Parathyroid adenoma (tissue), 2 donors: ENCODE data around the gene ZNHIT2.

Experiments used
- H2AFZ ChIP-seq: fragments of 300-600 bp; sonication (generic); one replicate; pipeline ENCODE4 v1.7.0; 2017; ENCODE audit warnings: antibody characterized with exemption, mild to moderate bottlenecking
- H3K27ac ChIP-seq: fragments of 300-600 bp; sonication (generic); one replicate; pipeline ENCODE4 v1.7.0; 2017
- H3K27me3 ChIP-seq: fragments of 300-600 bp; sonication (generic); one replicate; pipeline ENCODE4 v1.7.0; 2017; ENCODE audit warnings: low read length; ENCODE audit not compliant: control insufficient read depth, insufficient read depth
- H3K36me3 ChIP-seq: fragments of 300-600 bp; sonication (generic); one replicate; pipeline ENCODE4 v1.7.0; 2017; ENCODE audit warnings: low read length; ENCODE audit not compliant: control insufficient read depth, insufficient read depth
- H3K4me1 ChIP-seq: fragments of 300-600 bp; sonication (generic); one replicate; pipeline ENCODE4 v1.7.0; 2017; ENCODE audit warnings: control low read depth
- H3K4me2 ChIP-seq: fragments of 300-600 bp; sonication (generic); one replicate; pipeline ENCODE4 v1.7.0; 2017; ENCODE audit warnings: low read length
- H3K4me3 ChIP-seq: fragments of 300-600 bp; sonication (generic); one replicate; pipeline ENCODE4 v1.7.0; 2017; ENCODE audit warnings: low read depth, low read length
- H3K79me2 ChIP-seq: fragments of 300-600 bp; sonication (generic); one replicate; pipeline ENCODE4 v1.7.0; 2017; ENCODE audit warnings: control low read depth
- H3K9ac ChIP-seq: fragments of 300-600 bp; sonication (generic); one replicate; pipeline ENCODE4 v1.7.0; 2017; ENCODE audit warnings: mild to moderate bottlenecking
- H3K9me3 ChIP-seq: fragments of 300-600 bp; sonication (generic); one replicate; pipeline ENCODE4 v1.7.0; 2017; ENCODE audit warnings: low read length; ENCODE audit not compliant: control insufficient read depth
- CTCF ChIP-seq: fragments of 300-600 bp; sonication (generic); IDR thresholded peaks from one replicate; pipeline ENCODE4 v1.7.0; 2017; ENCODE audit warnings: antibody characterized with exemption, mild to moderate bottlenecking
- donor health status: primary hyperparathyroidism.

ZNHIT2 gene

GRCh38 chr11:65129649-65130441 is 12.3 kb upstream of the ZNHIT2 start:
- Histone ChIP-seq H3K27me3 (no peaks in the 10 kb centered on the region), H2AFZ (no peak overlapping the region), H3K4me2 (no peak overlapping the region), H3K9ac (no peak overlapping the region), H3K9me3 (no peaks in the 10 kb centered on the region), H3K4me1 (peaks cover 2% of the 10 kb centered on the region), H3K79me2 (peaks cover 10% of the 10 kb centered on the region), H3K4me3 (no peak overlapping the region), H3K27ac (no peak overlapping the region), H3K36me3 (no peaks in the 10 kb centered on the region)
- no peak for TF ChIP-seq CTCF

GRCh38 chr11:65128182-65129145 is 11.0 kb upstream of the ZNHIT2 start:
- H3K4me3 ChIP-seq, result no peak overlapping the region
- H3K79me2 ChIP-seq, result peaks cover 6% of the 10 kb centered on the region
- H3K9ac ChIP-seq, result no peak overlapping the region
- H3K4me1 ChIP-seq, result peaks cover 2% of the 10 kb centered on the region
- H3K27ac ChIP-seq, result no peak overlapping the region
- H3K9me3 ChIP-seq, result no peaks in the 10 kb centered on the region
- no peak overlapping the region for H3K4me2 ChIP-seq
- TF ChIP-seq CTCF, result no peak
- H3K36me3 ChIP-seq, result no peaks in the 10 kb centered on the region
- no peak overlapping the region for H2AFZ ChIP-seq
- no peaks in the 10 kb centered on the region for H3K27me3 ChIP-seq

- no peaks in the 10 kb centered on the region for H3K9me3 ChIP-seq
- H3K79me2 ChIP-seq, result no peaks in the 10 kb centered on the region
- TF ChIP-seq CTCF, result no peak
- H3K9ac ChIP-seq, result no peak overlapping the region
- H2AFZ ChIP-seq, result no peak overlapping the region
- H3K4me3 ChIP-seq, result no peak overlapping the region
- no peak overlapping the region for H3K4me2 ChIP-seq
- H3K36me3 ChIP-seq, result no peaks in the 10 kb centered on the region
- H3K27me3 ChIP-seq, result no peaks in the 10 kb centered on the region
- H3K4me1 ChIP-seq, result no peaks in the 10 kb centered on the region
- H3K27ac ChIP-seq, result no peak overlapping the region
These were observed 10.1 kb upstream of the ZNHIT2 start for GRCh38 chr11:65127473-65128181.

- Histone ChIP-seq H3K36me3 (no peaks in the 10 kb centered on the region), H3K9me3 (no peaks in the 10 kb centered on the region), H3K79me2 (peaks cover 2% of the 10 kb centered on the region), H3K27me3 (no peaks in the 10 kb centered on the region), H3K9ac (no peak overlapping the region), H3K4me1 (no peaks in the 10 kb centered on the region), H3K4me2 (no peak overlapping the region), H3K27ac (no peak overlapping the region), H2AFZ (no peak overlapping the region), H3K4me3 (no peak overlapping the region)
- TF ChIP-seq CTCF, result no peak
These were observed 9.2 kb upstream of the ZNHIT2 start for GRCh38 chr11:65126624-65127274.
